T-helper 1 cell treated with Interleukin-12 subunit alpha and Interleukin-12 subunit beta and Interleukin-4 antibody, amounts not matched to agents 30 μg/mL and 1 μg/mL, for 36 hours (primary cell): ENCODE data around the gene MCCD1.
A peak's percentile ranks its signal among the peaks of the same experiment; 100 is the strongest.

Experiments
- H3K27ac Mint-ChIP-seq: one replicate; pipeline ENCODE4 v1.8.0; 2021; ENCODE audit warnings: mild to moderate bottlenecking, mixed read lengths
- H3K27me3 Mint-ChIP-seq: one replicate; pipeline ENCODE4 v1.8.0; 2021; ENCODE audit warnings: low read depth, mixed read lengths
- H3K36me3 Mint-ChIP-seq: one replicate; pipeline ENCODE4 v1.8.0; 2021; ENCODE audit warnings: low read depth, mixed read lengths
- H3K4me1 Mint-ChIP-seq: one replicate; pipeline ENCODE4 v1.8.0; 2021; ENCODE audit warnings: low read depth, mixed read lengths
- H3K4me3 Mint-ChIP-seq: one replicate; pipeline ENCODE4 v1.8.0; 2021; ENCODE audit warnings: mild to moderate bottlenecking, moderate library complexity, mixed read lengths
- H3K9me3 Mint-ChIP-seq: one replicate; pipeline ENCODE4 v1.8.0; 2021; ENCODE audit warnings: mixed read lengths

The MCCD1 gene

DNA sequence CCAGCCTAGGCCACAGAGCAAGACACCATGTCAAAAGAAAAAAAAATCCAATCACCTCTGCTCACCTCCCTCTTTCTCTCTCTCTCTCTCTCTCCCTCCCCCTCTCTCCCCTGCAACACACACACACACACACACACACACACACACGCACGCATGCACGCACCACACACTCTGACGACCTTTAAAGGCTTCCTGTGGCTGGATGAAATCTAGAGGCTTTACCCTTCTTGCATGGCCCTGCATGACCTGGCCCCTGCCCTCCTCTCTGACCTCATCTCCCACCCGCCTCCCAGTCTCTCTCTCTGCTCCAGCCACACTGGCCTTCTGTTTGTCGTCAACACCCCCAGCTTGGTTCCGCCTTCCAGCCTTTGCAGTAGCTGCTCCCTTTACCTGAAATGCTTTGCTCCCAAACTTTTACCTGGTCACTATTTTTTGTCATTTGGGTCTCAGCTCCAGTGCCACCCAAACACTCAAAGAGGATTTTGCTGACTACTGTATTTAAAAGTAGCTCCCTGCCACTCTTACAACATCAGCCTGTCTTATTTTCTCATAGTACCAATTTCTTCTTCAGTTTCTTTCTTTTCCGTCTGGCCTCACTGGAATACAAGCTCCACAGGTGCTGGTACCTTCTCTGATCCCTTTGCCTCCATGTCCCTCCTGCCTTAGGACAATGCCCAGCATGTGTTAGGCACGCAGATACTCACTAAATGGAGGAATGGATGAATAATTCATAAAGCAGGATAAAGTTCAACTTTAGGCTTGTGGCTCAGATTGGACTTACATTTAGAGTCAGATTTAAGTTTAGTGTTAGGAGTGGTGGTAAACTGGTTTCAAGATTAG lies 39.0 kb downstream of the MCCD1 start:
- Mint-ChIP-seq H3K27ac (peak overlapping the region; percentile 67), H3K9me3 (no peaks in the 10 kb centered on the region), H3K36me3 (peaks cover 16% of the 10 kb centered on the region), H3K4me3 (peak overlapping the region; percentile 41), H3K4me1 (peaks cover 53% of the 10 kb centered on the region), H3K27me3 (peaks cover 37% of the 10 kb centered on the region)

DNA sequence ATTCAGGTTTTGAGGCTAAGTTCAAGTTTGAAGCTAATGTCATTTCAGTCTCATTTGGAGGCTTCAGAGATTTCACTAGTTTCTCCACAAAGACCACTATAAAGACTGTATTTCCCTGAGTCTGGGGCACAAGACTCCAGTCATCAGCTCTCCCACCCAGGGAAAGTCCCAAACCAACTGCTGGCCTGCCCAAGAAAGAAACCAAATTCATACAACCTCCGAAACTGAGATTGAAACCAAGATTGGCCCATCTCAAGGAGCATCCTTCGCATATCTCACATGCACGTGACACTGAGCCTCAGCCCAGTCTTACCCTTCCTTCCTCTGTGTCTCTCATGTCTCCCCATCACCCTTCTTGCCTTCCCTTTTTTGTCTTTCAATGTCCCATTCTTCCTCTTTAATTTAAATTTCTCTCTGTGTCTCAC lies 39.8 kb downstream of the MCCD1 start:
- H3K4me1 Mint-ChIP-seq = peaks cover 56% of the 10 kb centered on the region
- H3K36me3 Mint-ChIP-seq = peaks cover 17% of the 10 kb centered on the region
- peaks cover 32% of the 10 kb centered on the region for H3K27me3 Mint-ChIP-seq

GRCh38 chr6:31569861-31570536 lies 41.2 kb downstream of the MCCD1 start:
- no peak overlapping the region for H3K27ac Mint-ChIP-seq
- H3K4me3 Mint-ChIP-seq = no peak overlapping the region
- peaks cover 22% of the 10 kb centered on the region for H3K27me3 Mint-ChIP-seq
- no peaks in the 10 kb centered on the region for H3K9me3 Mint-ChIP-seq
- peaks cover 63% of the 10 kb centered on the region for H3K4me1 Mint-ChIP-seq
- H3K36me3 Mint-ChIP-seq = peaks cover 12% of the 10 kb centered on the region

More for the DNA sequence above, 39.8 kb downstream of the MCCD1 start:
- Mint-ChIP-seq H3K9me3 (no peaks in the 10 kb centered on the region), H3K27ac (peak overlapping the region; percentile 67), H3K4me3 (peak overlapping the region; percentile 41)

GRCh38 chr6:31572041-31572911 lies 43.5 kb downstream of the MCCD1 start, which contains the start of gene LTA:
Gene LTA (plus strand): TSS chr6:31572289. CDS start chr6:31572743, 454 bp downstream.
- no peaks in the 10 kb centered on the region for H3K9me3 Mint-ChIP-seq
- peak within 1 kb of the TSS; percentile 97 for H3K4me3 Mint-ChIP-seq
- H3K27me3 Mint-ChIP-seq = peaks cover 13% of the 10 kb centered on the region
- H3K27ac Mint-ChIP-seq = peak within 1 kb of the TSS; percentile 99
- H3K4me1 Mint-ChIP-seq = peaks cover 80% of the 10 kb centered on the region
- peaks cover 29% of the 10 kb centered on the region for H3K36me3 Mint-ChIP-seq

DNA sequence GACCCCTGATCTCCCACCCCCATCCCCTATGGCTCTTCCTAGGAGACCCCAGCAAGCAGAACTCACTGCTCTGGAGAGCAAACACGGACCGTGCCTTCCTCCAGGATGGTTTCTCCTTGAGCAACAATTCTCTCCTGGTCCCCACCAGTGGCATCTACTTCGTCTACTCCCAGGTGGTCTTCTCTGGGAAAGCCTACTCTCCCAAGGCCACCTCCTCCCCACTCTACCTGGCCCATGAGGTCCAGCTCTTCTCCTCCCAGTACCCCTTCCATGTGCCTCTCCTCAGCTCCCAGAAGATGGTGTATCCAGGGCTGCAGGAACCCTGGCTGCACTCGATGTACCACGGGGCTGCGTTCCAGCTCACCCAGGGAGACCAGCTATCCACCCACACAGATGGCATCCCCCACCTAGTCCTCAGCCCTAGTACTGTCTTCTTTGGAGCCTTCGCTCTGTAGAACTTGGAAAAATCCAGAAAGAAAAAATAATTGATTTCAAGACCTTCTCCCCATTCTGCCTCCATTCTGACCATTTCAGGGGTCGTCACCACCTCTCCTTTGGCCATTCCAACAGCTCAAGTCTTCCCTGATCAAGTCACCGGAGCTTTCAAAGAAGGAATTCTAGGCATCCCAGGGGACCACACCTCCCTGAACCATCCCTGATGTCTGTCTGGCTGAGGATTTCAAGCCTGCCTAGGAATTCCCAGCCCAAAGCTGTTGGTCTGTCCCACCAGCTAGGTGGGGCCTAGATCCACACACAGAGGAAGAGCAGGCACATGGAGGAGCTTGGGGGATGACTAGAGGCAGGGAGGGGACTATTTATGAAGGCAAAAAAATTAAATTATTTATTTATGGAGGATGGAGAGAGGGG lies 44.7 kb downstream of the MCCD1 start:
- peaks cover 37% of the 10 kb centered on the region for H3K36me3 Mint-ChIP-seq

GRCh38 chr6:31574106-31575061 lies 45.6 kb downstream of the MCCD1 start:
- Mint-ChIP-seq H3K9me3 (no peaks in the 10 kb centered on the region), H3K36me3 (peaks cover 46% of the 10 kb centered on the region), H3K4me3 (peak overlapping the region; percentile 97)

More for the DNA sequence above, 44.7 kb downstream of the MCCD1 start:
- H3K4me3 Mint-ChIP-seq = peak overlapping the region; percentile 97
- H3K27me3 Mint-ChIP-seq = peaks cover 4% of the 10 kb centered on the region
- H3K4me1 Mint-ChIP-seq = peaks cover 75% of the 10 kb centered on the region
- no peaks in the 10 kb centered on the region for H3K9me3 Mint-ChIP-seq
- peak overlapping the region; percentile 99 for H3K27ac Mint-ChIP-seq

GRCh38 chr6:31575335-31575901 lies 46.7 kb downstream of the MCCD1 start, which contains the start of gene TNF:
Gene TNF (plus strand): TSS chr6:31575565. CDS start chr6:31575742, 177 bp downstream.
- peak within 1 kb of the TSS; percentile 99 for H3K27ac Mint-ChIP-seq

More at GRCh38 chr6:31574106-31575061, 45.6 kb downstream of the MCCD1 start:
- H3K27ac Mint-ChIP-seq = peak overlapping the region; percentile 99
- peaks cover 1% of the 10 kb centered on the region for H3K27me3 Mint-ChIP-seq
- peaks cover 73% of the 10 kb centered on the region for H3K4me1 Mint-ChIP-seq

GRCh38 chr6:31575952-31576685 lies 47.4 kb downstream of the MCCD1 start:
- Mint-ChIP-seq H3K27me3 (no peaks in the 10 kb centered on the region), H3K27ac (peak overlapping the region; percentile 99), H3K4me1 (peaks cover 67% of the 10 kb centered on the region), H3K4me3 (peak overlapping the region; percentile 97), H3K9me3 (no peaks in the 10 kb centered on the region), H3K36me3 (peaks cover 62% of the 10 kb centered on the region)

More at GRCh38 chr6:31575335-31575901, 46.7 kb downstream of the MCCD1 start, which contains the start of gene TNF:
- Mint-ChIP-seq H3K4me3 (peak within 1 kb of the TSS; percentile 97), H3K36me3 (peaks cover 55% of the 10 kb centered on the region), H3K4me1 (peaks cover 70% of the 10 kb centered on the region), H3K9me3 (no peaks in the 10 kb centered on the region), H3K27me3 (no peaks in the 10 kb centered on the region)

DNA sequence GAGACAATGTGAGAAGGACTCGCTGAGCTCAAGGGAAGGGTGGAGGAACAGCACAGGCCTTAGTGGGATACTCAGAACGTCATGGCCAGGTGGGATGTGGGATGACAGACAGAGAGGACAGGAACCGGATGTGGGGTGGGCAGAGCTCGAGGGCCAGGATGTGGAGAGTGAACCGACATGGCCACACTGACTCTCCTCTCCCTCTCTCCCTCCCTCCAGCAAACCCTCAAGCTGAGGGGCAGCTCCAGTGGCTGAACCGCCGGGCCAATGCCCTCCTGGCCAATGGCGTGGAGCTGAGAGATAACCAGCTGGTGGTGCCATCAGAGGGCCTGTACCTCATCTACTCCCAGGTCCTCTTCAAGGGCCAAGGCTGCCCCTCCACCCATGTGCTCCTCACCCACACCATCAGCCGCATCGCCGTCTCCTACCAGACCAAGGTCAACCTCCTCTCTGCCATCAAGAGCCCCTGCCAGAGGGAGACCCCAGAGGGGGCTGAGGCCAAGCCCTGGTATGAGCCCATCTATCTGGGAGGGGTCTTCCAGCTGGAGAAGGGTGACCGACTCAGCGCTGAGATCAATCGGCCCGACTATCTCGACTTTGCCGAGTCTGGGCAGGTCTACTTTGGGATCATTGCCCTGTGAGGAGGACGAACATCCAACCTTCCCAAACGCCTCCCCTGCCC lies 48.3 kb downstream of the MCCD1 start:
- Mint-ChIP-seq H3K27me3 (no peaks in the 10 kb centered on the region), H3K4me3 (peak overlapping the region; percentile 97), H3K27ac (peak overlapping the region; percentile 99), H3K36me3 (peaks cover 71% of the 10 kb centered on the region), H3K9me3 (no peaks in the 10 kb centered on the region), H3K4me1 (peaks cover 62% of the 10 kb centered on the region)

DNA sequence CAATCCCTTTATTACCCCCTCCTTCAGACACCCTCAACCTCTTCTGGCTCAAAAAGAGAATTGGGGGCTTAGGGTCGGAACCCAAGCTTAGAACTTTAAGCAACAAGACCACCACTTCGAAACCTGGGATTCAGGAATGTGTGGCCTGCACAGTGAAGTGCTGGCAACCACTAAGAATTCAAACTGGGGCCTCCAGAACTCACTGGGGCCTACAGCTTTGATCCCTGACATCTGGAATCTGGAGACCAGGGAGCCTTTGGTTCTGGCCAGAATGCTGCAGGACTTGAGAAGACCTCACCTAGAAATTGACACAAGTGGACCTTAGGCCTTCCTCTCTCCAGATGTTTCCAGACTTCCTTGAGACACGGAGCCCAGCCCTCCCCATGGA lies 48.8 kb downstream of the MCCD1 start:
- Mint-ChIP-seq H3K4me3 (peak overlapping the region; percentile 97), H3K36me3 (peaks cover 74% of the 10 kb centered on the region), H3K27me3 (no peaks in the 10 kb centered on the region), H3K27ac (peak overlapping the region; percentile 99), H3K9me3 (no peaks in the 10 kb centered on the region), H3K4me1 (peaks cover 63% of the 10 kb centered on the region)
